Ovary (tissue), 9 donors: ENCODE data around the gene IGFL4. TPM values are rescaled to one million over a fixed set of nuclear protein-coding genes. Genes with fewer than 3 reads are reported as not detected.

Source experiments
- DNase-seq, 5 donors: peaks; one replicate each; pipeline ENCODE4 v3.0.0-alpha.2; 2019 to 2020
- H3K27ac ChIP-seq, 2 donors: fragments of 200-600 bp; one replicate each; pipeline versions ENCODE4 v1.5.1 to v1.8.0; 2019 to 2022
- H3K27me3 ChIP-seq: fragments of 200-600 bp; one replicate; pipeline ENCODE4 v1.8.0; 2022
- H3K36me3 ChIP-seq: fragments of 200-600 bp; sonication (generic); one replicate; pipeline ENCODE4 v1.5.1; 2019
- H3K4me1 ChIP-seq: one replicate; pipeline ENCODE4 v1.8.1; 2013; ENCODE audit warnings: mild to moderate bottlenecking, moderate library complexity; ENCODE audit not compliant: insufficient read depth
- H3K4me3 ChIP-seq: fragments of 200-600 bp; sonication (generic); one replicate; pipeline ENCODE4 v1.5.1; 2017
- H3K9me3 ChIP-seq, 2 donors: fragments of 200-600 bp in 1 of 2; sonication (generic) in 1 of 2; one replicate each; pipeline versions ENCODE4 v1.5.1 to v1.8.1; 2013 to 2019; ENCODE audit warnings: mild to moderate bottlenecking in 1 of 2, moderate library complexity in 1 of 2
- EP300 ChIP-seq: sonication (generic); formaldehyde crosslinking; IDR thresholded peaks from one replicate; pipeline ENCODE4 v1.6.1; 2017; ENCODE audit warnings: antibody characterized with exemption
- POLR2A ChIP-seq: fragments of 450-650 bp; IDR thresholded peaks from one replicate; pipeline ENCODE4 v1.6.1; 2017; ENCODE audit warnings: antibody characterized with exemption, mild to moderate bottlenecking, moderate library complexity
- WGBS, 3 donors: extraction: QIAGEN DNeasy Blood & Tissue Kit in 1 of 3; methylation state at CpG; one replicate each; pipeline versions ENCODE4 v1.1.5 to v1.1.7; 2013 to 2017; 5-methylcytosine and 5-hydroxymethylcytosine counted together
- intact Hi-C, 4 donors: fragments of 100-400 bp; cut with DNase I; formaldehyde crosslinking; loops; one replicate each; pipeline versions ENCODE4 v1.11.0 to v1.15.1; 2022 to 2023
- polyA plus RNA-seq, 2 donors: library from polyadenylated mRNA; stranded (reverse); fragments of 200-250 nt in 1 of 2; fragments of 350-450 nt in 1 of 2; fragmentation: Illumina TruSeq in 1 of 2; extraction: RNeasy Lipid Tissue Mini Kit (QIAGEN cat#74804) in 1 of 2; gene quantifications; one replicate each; pipeline ENCODE4 v1.2.3, GENCODE V29; 2013 to 2014
- total RNA-seq, 7 donors: library from RNA; depleted of rRNA in 2 of 7; stranded (reverse); fragments of >200 nt in 2 of 7; fragmentation: NEBNext Ultra II Directional in 3 of 7; extraction: Animal tissue kit (Norgen Biotek cat#: 25700) in 3 of 7; gene quantifications; one replicate each; pipeline versions ENCODE4 v1.1.0 to v1.2.4, GENCODE V29; 2016 to 2023
- TF ChIP-seq, protein P1 (sequence below), 3 donors: fragments of 450-650 bp in 2 of 3; fragments of 200-600 bp in 1 of 3; IDR thresholded peaks; one replicate each; pipeline versions ENCODE4 v1.5.1 to v1.8.0; 2016 to 2022; ENCODE audit warnings: antibody characterized with exemption in 3 of 3, mild to moderate bottlenecking in 1 of 3
- donor health status: DM: no; HTN: no; CAD: no; lungs with moderate emphysema.
- donor health status: DM: no; HTN: no; CAD: no.
- donor health status: Bipolar disorder and iron deficiency.
- donor health status: DM: yes; HTN: yes; CAD: no.
- donor health status: DM: no; HTN: no; CAD: no.
- donor health status: DM: yes; HTN: yes; CAD: no.

The IGFL4 gene
- total and polyA plus RNA-seq, 9 donors = not detected

DNA sequence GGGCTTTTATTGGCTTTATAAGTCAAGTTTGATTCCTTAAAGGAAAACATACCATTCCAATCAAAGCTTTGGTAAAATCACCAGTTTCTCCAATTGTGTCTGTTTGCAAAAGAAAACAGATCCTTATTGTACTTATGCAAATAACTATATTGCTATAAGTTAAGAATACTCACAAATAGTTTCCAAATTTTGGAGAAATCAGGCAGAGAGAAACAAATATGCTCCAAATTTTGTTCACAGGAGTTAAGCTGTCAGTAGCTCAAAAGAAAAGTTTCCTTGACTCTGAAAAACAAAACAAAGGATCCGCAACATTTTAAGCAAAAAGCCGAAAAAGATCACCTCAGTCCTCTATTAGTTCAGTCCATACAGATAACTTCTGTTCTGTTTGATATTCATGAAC is 19.2 kb upstream of the IGFL4 start:
- DNase-seq = no peak
- WGBS, 3 donors = 85 to 93% (median 85%) methylated on average over 2 of the region's 2 CpGs
- H3K27ac ChIP-seq = no peak overlapping the region
- no peak overlapping the region for H3K4me3 ChIP-seq
- intact Hi-C loops = no loop called here
- peaks cover 0 to 3% of the 10 kb centered on the region in 2 donors for H3K9me3 ChIP-seq
- H3K4me1 ChIP-seq = no peaks in the 10 kb centered on the region
- H3K36me3 ChIP-seq = no peaks in the 10 kb centered on the region
- TF ChIP-seq, protein P1, sequence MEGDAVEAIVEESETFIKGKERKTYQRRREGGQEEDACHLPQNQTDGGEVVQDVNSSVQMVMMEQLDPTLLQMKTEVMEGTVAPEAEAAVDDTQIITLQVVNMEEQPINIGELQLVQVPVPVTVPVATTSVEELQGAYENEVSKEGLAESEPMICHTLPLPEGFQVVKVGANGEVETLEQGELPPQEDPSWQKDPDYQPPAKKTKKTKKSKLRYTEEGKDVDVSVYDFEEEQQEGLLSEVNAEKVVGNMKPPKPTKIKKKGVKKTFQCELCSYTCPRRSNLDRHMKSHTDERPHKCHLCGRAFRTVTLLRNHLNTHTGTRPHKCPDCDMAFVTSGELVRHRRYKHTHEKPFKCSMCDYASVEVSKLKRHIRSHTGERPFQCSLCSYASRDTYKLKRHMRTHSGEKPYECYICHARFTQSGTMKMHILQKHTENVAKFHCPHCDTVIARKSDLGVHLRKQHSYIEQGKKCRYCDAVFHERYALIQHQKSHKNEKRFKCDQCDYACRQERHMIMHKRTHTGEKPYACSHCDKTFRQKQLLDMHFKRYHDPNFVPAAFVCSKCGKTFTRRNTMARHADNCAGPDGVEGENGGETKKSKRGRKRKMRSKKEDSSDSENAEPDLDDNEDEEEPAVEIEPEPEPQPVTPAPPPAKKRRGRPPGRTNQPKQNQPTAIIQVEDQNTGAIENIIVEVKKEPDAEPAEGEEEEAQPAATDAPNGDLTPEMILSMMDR (IDR thresholded peaks at IDR 0.05) = no peak
- TF ChIP-seq POLR2A (no peak), EP300 (no peak)
- no peaks in the 10 kb centered on the region for H3K27me3 ChIP-seq

DNA sequence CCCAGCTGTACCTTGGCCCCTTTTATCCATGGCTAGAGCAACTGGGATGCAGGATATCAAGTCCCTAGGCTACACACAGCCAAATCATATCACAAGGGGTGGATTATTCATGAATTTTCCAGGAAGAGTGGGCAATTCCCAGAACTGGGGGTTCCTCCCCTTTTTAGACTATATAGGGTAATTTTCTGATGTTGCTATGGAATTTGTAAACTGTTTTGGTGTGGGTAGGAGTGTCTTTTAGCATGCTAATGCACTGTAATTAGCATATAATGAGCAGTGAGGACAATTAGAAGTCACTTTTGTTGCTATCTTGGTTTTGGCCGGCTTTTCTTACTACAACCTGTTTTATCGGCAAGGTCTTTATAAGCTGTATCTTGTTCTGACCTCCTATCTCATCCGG is 18.0 kb upstream of the IGFL4 start:
- TF ChIP-seq, protein P1 (IDR thresholded peaks at IDR 0.05) = no peak
- TF ChIP-seq POLR2A (no peak), EP300 (no peak)
- no peaks in the 10 kb centered on the region for H3K27me3 ChIP-seq

DNA sequence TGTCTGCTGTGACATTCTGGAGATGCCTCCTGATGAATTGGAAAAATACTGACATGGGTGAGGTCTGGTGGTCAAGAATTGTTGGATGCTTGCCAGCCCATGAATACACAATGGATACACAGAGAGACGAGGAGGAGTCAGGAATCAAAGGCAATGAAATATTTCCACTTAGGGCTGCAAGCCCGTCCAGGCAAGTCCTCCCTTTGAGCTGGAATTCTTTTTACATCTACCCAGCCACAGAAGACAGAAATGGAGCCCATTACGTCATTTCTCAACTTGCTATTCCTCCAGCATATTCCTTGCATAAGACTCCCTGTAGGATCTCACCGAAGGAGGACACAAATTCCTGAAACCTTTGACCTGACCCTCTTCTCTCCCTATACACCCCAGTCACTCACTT is 15.7 kb upstream of the IGFL4 start:
- Histone ChIP-seq H3K4me3 (no peak overlapping the region), H3K4me1 (no peaks in the 10 kb centered on the region), H3K27me3 (no peaks in the 10 kb centered on the region), H3K36me3 (no peaks in the 10 kb centered on the region), H3K27ac (no peak overlapping the region), H3K9me3 (no peaks in the 10 kb centered on the region)
- TF ChIP-seq POLR2A (no peak), EP300 (no peak)
- TF ChIP-seq, protein P1 (IDR thresholded peaks at IDR 0.05) = no peak
- intact Hi-C loops = no loop called here
- DNase-seq = no peak
- 20 to 31% (median 26%) methylated on average over 4 of the region's 4 CpGs for WGBS, 3 donors

More for the DNA sequence above, 18.0 kb upstream of the IGFL4 start:
- Histone ChIP-seq H3K4me3 (no peak overlapping the region), H3K36me3 (no peaks in the 10 kb centered on the region), H3K27ac (no peak overlapping the region), H3K4me1 (no peaks in the 10 kb centered on the region), H3K9me3 (peaks cover 0 to 3% of the 10 kb centered on the region in 2 donors)
- WGBS, 3 donors = 83 to 88% (median 83%) methylated on average over 3 of the region's 3 CpGs
- no peak for DNase-seq
- intact Hi-C loops = no loop called here

DNA sequence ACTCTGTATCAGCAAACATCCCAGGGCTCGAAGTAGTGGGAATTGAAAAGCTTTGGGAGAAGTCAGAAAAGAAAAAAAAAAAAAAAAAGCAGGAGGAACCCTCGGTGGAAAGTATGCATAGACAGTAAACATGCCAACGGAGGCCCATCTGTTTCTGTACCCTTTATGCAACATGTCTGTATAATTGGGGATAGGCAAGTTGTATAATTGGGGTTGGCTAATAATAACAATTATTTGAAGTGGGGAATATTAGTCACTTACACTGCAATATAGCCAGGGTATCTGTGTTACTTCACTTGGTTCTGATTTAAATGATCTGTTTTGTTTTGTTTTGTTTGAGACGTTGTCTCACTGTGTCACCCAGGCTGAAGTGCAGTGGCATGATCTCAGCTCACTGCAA is 12.1 kb upstream of the IGFL4 start:
- no peak for DNase-seq
- 45 to 53% (median 49%) methylated on average over 4 of the region's 4 CpGs for WGBS, 3 donors
- no peak for TF ChIP-seq POLR2A
- TF ChIP-seq, protein P1 (IDR thresholded peaks at IDR 0.05) = no peak
- H3K36me3 ChIP-seq = no peaks in the 10 kb centered on the region
- no peak overlapping the region for H3K4me3 ChIP-seq
- intact Hi-C loops = no loop called here
- no peaks in the 10 kb centered on the region for H3K9me3 ChIP-seq
- no peaks in the 10 kb centered on the region for H3K4me1 ChIP-seq
- no peak overlapping the region for H3K27ac ChIP-seq
- H3K27me3 ChIP-seq = no peaks in the 10 kb centered on the region

DNA sequence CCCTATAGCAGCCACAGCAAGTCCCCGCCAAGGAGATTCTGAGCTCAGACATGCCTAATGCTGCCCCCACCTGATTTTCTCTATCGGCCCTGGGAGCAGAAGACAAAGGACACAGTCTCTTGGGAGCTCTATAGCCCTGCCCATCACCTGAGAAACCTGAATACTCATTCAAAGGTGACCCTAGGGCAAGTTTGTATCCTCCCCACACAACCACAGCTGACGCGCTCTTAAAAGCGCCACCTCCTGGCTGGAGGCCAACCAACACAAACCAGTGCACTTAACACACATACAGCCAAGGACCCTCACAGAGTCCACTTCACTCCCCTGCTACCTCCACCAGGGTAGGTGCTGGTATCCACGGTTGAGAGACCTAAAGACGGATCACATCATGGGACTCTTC is 8.8 kb upstream of the IGFL4 start:
- TF ChIP-seq, protein P1 (IDR thresholded peaks at IDR 0.05) = no peak
- no peak for TF ChIP-seq POLR2A
- TF ChIP-seq EP300 = no peak
- intact Hi-C loops = no loop called here
- H3K4me1 ChIP-seq = no peaks in the 10 kb centered on the region
- no peak overlapping the region for H3K27ac ChIP-seq
- H3K4me3 ChIP-seq = no peak overlapping the region
- no peaks in the 10 kb centered on the region for H3K36me3 ChIP-seq
- WGBS, 3 donors = 29 to 36% (median 30%) methylated on average over 7 of the region's 7 CpGs
- H3K27me3 ChIP-seq = no peaks in the 10 kb centered on the region
- no peak for DNase-seq
- H3K9me3 ChIP-seq = no peaks in the 10 kb centered on the region
